H1 (cell line): ENCODE measurements around the gene GNB3. TPM values are rescaled to one million over a fixed set of nuclear protein-coding genes. Genes with fewer than 3 reads are reported as not detected.

ENCODE experiments used
- CTCF ChIA-PET: fragments of 300-600 bp; sonication (Branson Sonifier 250); formaldehyde crosslinking; loops from one replicate; lab custom pipeline; 2021; ENCODE audit not compliant: partially characterized antibody; lab: Charles Lee
- POLR2A ChIA-PET: fragments of 300-600 bp; sonication (Branson Sonifier 250); formaldehyde crosslinking; loops from one replicate; lab custom pipeline; 2021; ENCODE audit warnings: inconsistent platforms; ENCODE audit not compliant: partially characterized antibody; lab: Charles Lee
- DNase-seq, 2 experiments: peaks; one replicate each; pipeline versions ENCODE4 v3.0.0 to v3.0.0-alpha.2; 2010 to 2022; ENCODE audit warnings: low spot score in 2 of 2, low read depth in 1 of 2, mixed read lengths in 1 of 2
- FAIRE-seq: peaks from 2 replicates; lab custom pipeline; 2011; peaks lifted over from hg19 to GRCh38; lab: Jason Lieb, UNC
- H2AFZ ChIP-seq: 2 replicates; pipeline ENCODE4 v1.8.1; 2012; ENCODE audit warnings: low read length, inconsistent platforms
- H2AK5ac ChIP-seq: 2 replicates; pipeline ENCODE4 v1.6.1; 2013; ENCODE audit warnings: low read depth, low read length
- H2BK120ac ChIP-seq: replicated peaks from 2 replicates; pipeline ENCODE3; 2013; ENCODE audit warnings: low read depth, low read length, inconsistent platforms
- H2BK12ac ChIP-seq: 2 replicates; pipeline ENCODE4 v1.6.1; 2013; ENCODE audit warnings: low read depth, low read length
- H2BK15ac ChIP-seq: 2 replicates; pipeline ENCODE4 v1.6.1; 2013; ENCODE audit warnings: low read length
- H2BK20ac ChIP-seq: 2 replicates; pipeline ENCODE4 v1.6.1; 2013; ENCODE audit warnings: low read length
- H2BK5ac ChIP-seq: 2 replicates; pipeline ENCODE4 v1.6.1; 2013; ENCODE audit warnings: low read depth, low read length
- H3K14ac ChIP-seq: 2 replicates; pipeline ENCODE4 v1.6.1; 2013; ENCODE audit warnings: inconsistent platforms; ENCODE audit not compliant: insufficient read length
- H3K18ac ChIP-seq: 2 replicates; pipeline ENCODE4 v1.6.1; 2013; ENCODE audit warnings: low read length; ENCODE audit errors: extremely low read depth
- H3K23ac ChIP-seq: 2 replicates; pipeline ENCODE4 v1.6.1; 2013; ENCODE audit warnings: inconsistent platforms; ENCODE audit not compliant: insufficient read length
- H3K23me2 ChIP-seq: 2 replicates; pipeline ENCODE4 v1.6.1; 2013; ENCODE audit warnings: low read depth, low read length
- H3K27ac ChIP-seq: 2 replicates; pipeline ENCODE4 v1.6.1; 2011; ENCODE audit warnings: low read depth, low read length, inconsistent platforms
- H3K27me3 ChIP-seq, 4 experiments: replicated peaks in 1 of 4; 1 replicate in 1 of 4; 2 replicates in 3 of 4; pipeline versions ENCODE4 v1.6.1 to v1.8.1; 2011 to 2013; ENCODE audit warnings: low read length in 3 of 4, mild to moderate bottlenecking in 3 of 4, inconsistent platforms in 2 of 4, mixed read lengths in 2 of 4, moderate library complexity in 1 of 4; ENCODE audit not compliant: control insufficient read depth in 3 of 4, insufficient read depth in 3 of 4; ENCODE audit errors: extremely low read depth in 1 of 4
- H3K36me3 ChIP-seq, 4 experiments: 2 replicates each; pipeline versions ENCODE4 v1.6.1 to v1.8.1; 2011 to 2013; ENCODE audit warnings: mild to moderate bottlenecking in 4 of 4, low read length in 3 of 4, moderate library complexity in 2 of 4, control low read depth in 1 of 4, inconsistent platforms in 1 of 4; ENCODE audit not compliant: insufficient read depth in 4 of 4, control insufficient read depth in 2 of 4
- H3K4ac ChIP-seq: replicated peaks from 2 replicates; pipeline ENCODE3; 2013; ENCODE audit warnings: low read length, low read depth, mixed read lengths, inconsistent platforms; ENCODE audit not compliant: insufficient read length
- H3K4me1 ChIP-seq, 4 experiments: replicated peaks in 1 of 4; 1 replicate in 1 of 4; 2 replicates in 3 of 4; pipeline versions ENCODE4 v1.6.1 to v1.8.1; 2011 to 2013; ENCODE audit warnings: low read length in 3 of 4, inconsistent platforms in 2 of 4, mixed read lengths in 1 of 4; ENCODE audit not compliant: insufficient read depth in 4 of 4, control insufficient read depth in 3 of 4
- H3K4me2 ChIP-seq, 2 experiments: 2 replicates each; pipeline versions ENCODE4 v1.6.1 to v1.8.1; 2011 to 2013; ENCODE audit warnings: low read depth in 2 of 2, low read length in 2 of 2, control low read depth in 1 of 2, inconsistent platforms in 1 of 2, mild to moderate bottlenecking in 1 of 2; ENCODE audit not compliant: insufficient read depth in 1 of 2
- H3K4me3 ChIP-seq, 4 experiments: fragments of 200-600, 300-600 bp in 1 of 4; sonication (generic), shearing (Covaris generic), sonication (Bioruptor Twin) in 1 of 4; 2 replicates each; pipeline versions ENCODE4 v1.5.1 to v1.8.1; 2011 to 2016; ENCODE audit warnings: low read length in 4 of 4, low read depth in 3 of 4, control low read depth in 2 of 4, inconsistent platforms in 2 of 4, mild to moderate bottlenecking in 2 of 4, mixed read lengths in 1 of 4, moderate library complexity in 1 of 4; ENCODE audit not compliant: insufficient read depth in 2 of 4; ENCODE audit errors: extremely low read depth in 1 of 4
- H3K56ac ChIP-seq: replicated peaks from 2 replicates; pipeline ENCODE3; 2013; ENCODE audit warnings: low read depth, mild to moderate bottlenecking, mixed read lengths, low read length, inconsistent platforms; ENCODE audit not compliant: insufficient read length
- H3K79me1 ChIP-seq: 2 replicates; pipeline ENCODE4 v1.6.1; 2013; ENCODE audit warnings: low read depth, low read length, control low read depth
- H3K79me2 ChIP-seq, 2 experiments: 2 replicates each; pipeline versions ENCODE4 v1.6.1 to v1.8.1; 2012 to 2013; ENCODE audit warnings: low read length in 2 of 2, mild to moderate bottlenecking in 2 of 2, inconsistent platforms in 1 of 2; ENCODE audit not compliant: insufficient read depth in 2 of 2, control insufficient read depth in 1 of 2
- H3K9ac ChIP-seq, 4 experiments: replicated peaks in 1 of 4; 1 replicate in 1 of 4; 2 replicates in 3 of 4; pipeline versions ENCODE4 v1.6.1 to v1.8.1; 2011 to 2013; ENCODE audit warnings: low read depth in 3 of 4, low read length in 3 of 4, control low read depth in 2 of 4, mild to moderate bottlenecking in 2 of 4, moderate library complexity in 2 of 4, inconsistent platforms in 1 of 4; ENCODE audit errors: extremely low read depth in 1 of 4
- H3K9me3 ChIP-seq, 2 experiments: 2 replicates each; pipeline versions ENCODE4 v1.6.1 to v1.8.1; 2012 to 2013; ENCODE audit warnings: mild to moderate bottlenecking in 2 of 2, moderate library complexity in 2 of 2, control low read depth in 1 of 2, inconsistent platforms in 1 of 2, low read depth in 1 of 2, low read length in 1 of 2, mixed read lengths in 1 of 2; ENCODE audit not compliant: insufficient read depth in 2 of 2
- H4K20me1 ChIP-seq, 2 experiments: replicated peaks in 1 of 2; 2 replicates each; pipeline versions ENCODE3 to v1.8.1; 2011 to 2013; ENCODE audit warnings: inconsistent platforms in 2 of 2, low read length in 2 of 2, mild to moderate bottlenecking in 1 of 2; ENCODE audit not compliant: insufficient read depth in 2 of 2, control insufficient read depth in 1 of 2
- H4K5ac ChIP-seq: 2 replicates; pipeline ENCODE4 v1.6.1; 2013; ENCODE audit warnings: low read length, low read depth, mixed read lengths, inconsistent platforms; ENCODE audit not compliant: insufficient read length
- H4K8ac ChIP-seq: 2 replicates; pipeline ENCODE4 v1.8.0; 2013; ENCODE audit warnings: mild to moderate bottlenecking, moderate library complexity, low read length, inconsistent platforms; ENCODE audit not compliant: insufficient read depth; ENCODE audit errors: extremely low read depth
- H4K91ac ChIP-seq: replicated peaks from 2 replicates; pipeline ENCODE3; 2013; ENCODE audit warnings: low read length, mixed read lengths, inconsistent platforms; ENCODE audit not compliant: insufficient read length
- SIN3A ChIP-seq, 2 experiments: IDR thresholded peaks in 1 of 2; conservative IDR thresholded peaks in 1 of 2; 2 replicates each; pipeline ENCODE4 v1.6.1; 2011 to 2012; ENCODE audit warnings: low read length in 2 of 2, improper control_type of control experiment in 1 of 2, low read depth in 1 of 2, mild to moderate bottlenecking in 1 of 2
- SRF ChIP-seq: IDR thresholded peaks from 2 replicates; pipeline ENCODE4 v1.6.1; 2011; ENCODE audit warnings: mild to moderate bottlenecking, low read depth, low read length, moderate library complexity
- WGBS, 2 experiments: shearing (Covaris generic) in 1 of 2; methylation state at CpG; one replicate each; pipeline versions ENCODE4 v1.1.6 to v1.1.7; 2013 to 2015; ENCODE audit warnings: low lambda C conversion rate in 2 of 2, mixed read lengths in 2 of 2, inconsistent platforms in 1 of 2, low coverage in 1 of 2, missing lambda C conversion rate in 1 of 2; ENCODE audit not compliant: insufficient replicate concordance in 2 of 2, insufficient coverage in 1 of 2, insufficient read length in 1 of 2; ENCODE audit errors: extremely low coverage in 1 of 2, missing lambda C conversion rate in 1 of 2; 5-methylcytosine and 5-hydroxymethylcytosine counted together
- polyA plus RNA-seq, 7 experiments: library from polyadenylated mRNA; depleted of rRNA in 3 of 7; stranded (reverse) in 5 of 7; unstranded in 2 of 7; fragments of >200 nt in 5 of 7; fragments of 200-250 nt in 2 of 7; gene quantifications; 1 replicate in 5 of 7; 2 replicates in 1 of 7; 4 replicates in 1 of 7; pipeline versions ENCODE4 v1.2.1 to v1.2.3, GENCODE V29; 2011 to 2013; ENCODE audit warnings: missing spikeins in 2 of 7, mixed read lengths in 2 of 7
- total RNA-seq: library from RNA; stranded (reverse); fragmentation: NEBNext Ultra II Directional; extraction: Animal tissue kit (Norgen Biotek cat#: 25700); gene quantifications from 2 replicates; pipeline ENCODE4 v1.2.1, GENCODE V29; 2021
- TF ChIP-seq, protein P1 (sequence below): IDR thresholded peaks from 2 replicates; pipeline ENCODE4 v1.6.1; 2012; ENCODE audit warnings: low read length, inconsistent platforms

GNB3 gene
- total and polyA plus RNA-seq, 2 of the 8 experiments (the other 6 are each of a cell fraction or from before 2014, with no cell fraction given), result 9.9 TPM

DNA sequence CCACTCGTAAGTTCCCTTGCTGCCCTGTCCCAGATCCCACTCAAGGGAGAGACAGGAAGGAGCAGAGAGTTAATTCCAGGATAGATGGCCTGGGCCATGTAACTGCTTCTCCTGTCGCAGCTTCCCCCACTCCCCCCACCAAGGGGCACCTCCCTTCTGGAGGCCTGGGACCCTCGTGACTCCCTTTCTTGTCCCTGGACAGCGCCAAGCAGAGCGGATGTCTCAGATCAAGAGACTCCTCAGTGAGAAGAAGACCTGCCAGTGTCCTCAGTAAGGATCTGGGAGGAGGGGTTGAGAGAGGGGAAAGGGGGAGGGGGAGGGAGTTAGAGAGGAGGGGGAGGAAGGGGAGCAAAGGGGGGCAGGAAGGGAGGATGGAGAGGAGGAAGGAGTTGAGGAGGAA, 22.1 kb upstream of the GNB3 start:
- H3K4ac ChIP-seq, result no peak overlapping the region
- H3K14ac ChIP-seq, result no peak overlapping the region
- H3K4me3 ChIP-seq, result peak overlapping the region in 3 of 4 experiments; percentile 27 to 46 (median 27); a peak in 4 of 8 replicates
- no peak for DNase-seq
- 67% methylated on average over 5 of the region's 5 CpGs; no CpG with 5 or more reads in 1 of the 2 experiments for WGBS, 2 experiments
- H2AFZ ChIP-seq, result no peak overlapping the region
- FAIRE-seq, result no peak
- H3K23me2 ChIP-seq, result peaks cover 20% of the 10 kb centered on the region
- H3K79me2 ChIP-seq, result no peaks in the 10 kb centered on the region
- peak overlapping the region; percentile 53 to 94 for H3K4me2 ChIP-seq
- no peak overlapping the region for H2BK120ac ChIP-seq
- H3K23ac ChIP-seq, result no peak overlapping the region
- H3K27me3 ChIP-seq, result peaks cover 0 to 6% (median 1%) of the 10 kb centered on the region in 4 experiments; a peak in 4 of 7 replicates
- H2BK5ac ChIP-seq, result peak overlapping the region; percentile 60; the same call in 1 of the 2 replicates
- no peak overlapping the region for H3K9ac ChIP-seq
- peaks cover 4 to 50% (median 27%) of the 10 kb centered on the region in 4 experiments for H3K4me1 ChIP-seq
- H4K5ac ChIP-seq, result no peak overlapping the region
- H4K91ac ChIP-seq, result peak overlapping the region; percentile 45
- H2BK15ac ChIP-seq, result peak overlapping the region; percentile 89; the same call in 1 of the 2 replicates
- no peaks in the 10 kb centered on the region; the same call in 1 of the 2 replicates for H3K79me1 ChIP-seq
- peak overlapping the region; percentile 84; the same call in 1 of the 2 replicates for H2BK12ac ChIP-seq
- peaks cover 0 to 6% of the 10 kb centered on the region in 2 experiments for H4K20me1 ChIP-seq
- H3K56ac ChIP-seq, result no peak overlapping the region
- ChIA-PET CTCF (interaction anchor here (1.4 to 23.7 kb wide), 4 partner anchors 24 to 65 kb away, joined by 4 to 532 read pairs (median 150); partner anchors contain the start of genes CD4, LAG3, MLF2 and PTMS), POLR2A (interaction anchor here (1.1 to 27.1 kb wide), 10 partner anchors 10 to 71 kb away, joined by 3 to 388 read pairs (median 4); partner anchors contain the start of genes CDCA3, GNB3, P3H3 and PTMS)
- H4K8ac ChIP-seq, result no peak overlapping the region; the same call in 1 of the 2 replicates
- H3K27ac ChIP-seq, result no peak overlapping the region
- H2AK5ac ChIP-seq, result no peak overlapping the region
- H3K36me3 ChIP-seq, result no peaks in the 10 kb centered on the region; a peak in 1 of 8 replicates
- peak overlapping the region; percentile 75; the same call in 1 of the 2 replicates for H2BK20ac ChIP-seq
- H3K18ac ChIP-seq, result peak overlapping the region; percentile 80; the same call in 1 of the 2 replicates
- TF ChIP-seq SRF (no peak), SIN3A (conservative IDR thresholded peaks at IDR 0.05 in 1 of 2, IDR thresholded peaks at IDR 0.05 in 1 of 2; ENCODE audit: low read depth in 1 of 2, low read length in 2 of 2) (no peak)
- TF ChIP-seq, protein P1, sequence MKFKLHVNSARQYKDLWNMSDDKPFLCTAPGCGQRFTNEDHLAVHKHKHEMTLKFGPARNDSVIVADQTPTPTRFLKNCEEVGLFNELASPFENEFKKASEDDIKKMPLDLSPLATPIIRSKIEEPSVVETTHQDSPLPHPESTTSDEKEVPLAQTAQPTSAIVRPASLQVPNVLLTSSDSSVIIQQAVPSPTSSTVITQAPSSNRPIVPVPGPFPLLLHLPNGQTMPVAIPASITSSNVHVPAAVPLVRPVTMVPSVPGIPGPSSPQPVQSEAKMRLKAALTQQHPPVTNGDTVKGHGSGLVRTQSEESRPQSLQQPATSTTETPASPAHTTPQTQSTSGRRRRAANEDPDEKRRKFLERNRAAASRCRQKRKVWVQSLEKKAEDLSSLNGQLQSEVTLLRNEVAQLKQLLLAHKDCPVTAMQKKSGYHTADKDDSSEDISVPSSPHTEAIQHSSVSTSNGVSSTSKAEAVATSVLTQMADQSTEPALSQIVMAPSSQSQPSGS, result no peak
- TF ChIP-seq, all 59 proteins: peak for 0
- peaks cover 0 to 2% of the 10 kb centered on the region in 2 experiments; a peak in 1 of 4 replicates for H3K9me3 ChIP-seq
